HFFc6 (cell line): ENCODE measurements around the gene FDPS. TPM values are rescaled to one million over a fixed set of nuclear protein-coding genes. Genes with fewer than 3 reads are reported as not detected.

Source experiments
- DNase-seq: peaks from one replicate; pipeline ENCODE4 v3.0.0-alpha.2; 2018
- H3K27ac Mint-ChIP-seq: 2 replicates; pipeline ENCODE4 v1.8.0; 2020; ENCODE audit warnings: mild to moderate bottlenecking, mixed read lengths
- H3K27me3 Mint-ChIP-seq: 2 replicates; pipeline ENCODE4 v1.8.0; 2021; ENCODE audit warnings: mild to moderate bottlenecking, moderate library complexity, mixed read lengths; ENCODE audit not compliant: insufficient read depth
- H3K36me3 Mint-ChIP-seq: 2 replicates; pipeline ENCODE4 v1.8.0; 2021; ENCODE audit warnings: low read depth, mixed read lengths
- H3K4me1 Mint-ChIP-seq: 2 replicates; pipeline ENCODE4 v1.8.0; 2020; ENCODE audit warnings: low read depth, mixed read lengths
- H3K4me3 Mint-ChIP-seq: 2 replicates; pipeline ENCODE4 v1.8.0; 2020; ENCODE audit warnings: mild to moderate bottlenecking, moderate library complexity, mixed read lengths
- H3K9me3 Mint-ChIP-seq: 2 replicates; pipeline ENCODE4 v1.8.0; 2020; ENCODE audit warnings: mild to moderate bottlenecking, mixed read lengths
- total RNA-seq, 6 experiments: library from RNA; stranded (reverse); fragmentation: NEBNext Ultra II Directional; extraction: Animal tissue kit (Norgen Biotek cat#: 25700); gene quantifications; 2 replicates in 1 of 6; 3 replicates in 5 of 6; pipeline ENCODE4 v1.2.3, GENCODE V29; 2021
- TF ChIP-seq, protein P1 (sequence below): fragments of 200-600 bp; sonication (generic); IDR thresholded peaks from 2 replicates; pipeline ENCODE4 v1.5.0; 2021; ENCODE audit warnings: antibody characterized with exemption, mild to moderate bottlenecking

The FDPS gene
- total RNA-seq, 6 experiments from 2014 or later = 117 to 147 (median 127) TPM

DNA sequence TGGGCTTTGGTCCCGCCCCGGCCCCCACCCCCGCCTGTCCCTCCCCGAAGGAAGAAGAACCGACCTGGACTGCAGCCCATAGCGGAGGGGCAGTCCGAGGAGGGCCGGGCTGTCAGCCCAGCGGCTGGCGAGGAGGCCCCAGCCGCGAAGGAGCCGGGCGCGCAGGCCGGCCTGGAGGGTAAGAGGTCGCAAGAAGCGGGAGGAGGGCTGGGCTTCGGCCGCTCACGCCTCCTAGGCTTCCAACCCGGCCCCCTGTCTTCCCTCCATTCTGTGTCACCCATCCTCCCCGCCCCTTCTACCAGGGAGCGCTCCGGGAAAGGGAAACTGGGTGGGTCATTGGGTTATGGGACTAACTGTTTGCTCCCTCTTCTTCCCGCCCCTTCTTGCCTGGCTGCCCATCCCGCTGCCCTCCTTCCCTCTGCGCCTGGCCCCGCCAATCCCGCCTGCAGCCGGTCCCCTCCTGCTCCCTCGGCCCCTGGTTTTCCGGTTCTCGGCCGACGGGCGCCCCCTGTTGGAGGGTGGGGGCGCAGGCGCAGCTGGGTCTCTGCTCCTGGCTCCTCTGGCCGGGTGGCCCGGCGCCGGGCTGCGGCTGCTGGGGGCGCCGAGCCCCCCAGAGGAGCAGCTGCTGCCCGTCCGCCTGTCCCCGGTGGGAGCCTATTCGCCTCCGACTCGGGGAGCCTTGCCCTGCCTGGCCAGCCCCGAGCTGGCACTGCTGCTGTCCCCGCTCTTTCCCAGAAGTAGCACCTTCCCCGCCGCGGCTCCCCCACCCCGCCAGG, 14.5 kb downstream of the FDPS start:
- TF ChIP-seq, protein P1, sequence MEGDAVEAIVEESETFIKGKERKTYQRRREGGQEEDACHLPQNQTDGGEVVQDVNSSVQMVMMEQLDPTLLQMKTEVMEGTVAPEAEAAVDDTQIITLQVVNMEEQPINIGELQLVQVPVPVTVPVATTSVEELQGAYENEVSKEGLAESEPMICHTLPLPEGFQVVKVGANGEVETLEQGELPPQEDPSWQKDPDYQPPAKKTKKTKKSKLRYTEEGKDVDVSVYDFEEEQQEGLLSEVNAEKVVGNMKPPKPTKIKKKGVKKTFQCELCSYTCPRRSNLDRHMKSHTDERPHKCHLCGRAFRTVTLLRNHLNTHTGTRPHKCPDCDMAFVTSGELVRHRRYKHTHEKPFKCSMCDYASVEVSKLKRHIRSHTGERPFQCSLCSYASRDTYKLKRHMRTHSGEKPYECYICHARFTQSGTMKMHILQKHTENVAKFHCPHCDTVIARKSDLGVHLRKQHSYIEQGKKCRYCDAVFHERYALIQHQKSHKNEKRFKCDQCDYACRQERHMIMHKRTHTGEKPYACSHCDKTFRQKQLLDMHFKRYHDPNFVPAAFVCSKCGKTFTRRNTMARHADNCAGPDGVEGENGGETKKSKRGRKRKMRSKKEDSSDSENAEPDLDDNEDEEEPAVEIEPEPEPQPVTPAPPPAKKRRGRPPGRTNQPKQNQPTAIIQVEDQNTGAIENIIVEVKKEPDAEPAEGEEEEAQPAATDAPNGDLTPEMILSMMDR = peak; percentile 99
- Mint-ChIP-seq H3K9me3 (no peaks in the 10 kb centered on the region), H3K4me3 (peak overlapping the region; percentile 96), H3K27me3 (peaks cover 13% of the 10 kb centered on the region), H3K36me3 (peaks cover 5% of the 10 kb centered on the region; the same call in 1 of the 2 replicates), H3K27ac (peak overlapping the region; percentile 86), H3K4me1 (peaks cover 40% of the 10 kb centered on the region)
- peak; percentile 96 for DNase-seq

DNA sequence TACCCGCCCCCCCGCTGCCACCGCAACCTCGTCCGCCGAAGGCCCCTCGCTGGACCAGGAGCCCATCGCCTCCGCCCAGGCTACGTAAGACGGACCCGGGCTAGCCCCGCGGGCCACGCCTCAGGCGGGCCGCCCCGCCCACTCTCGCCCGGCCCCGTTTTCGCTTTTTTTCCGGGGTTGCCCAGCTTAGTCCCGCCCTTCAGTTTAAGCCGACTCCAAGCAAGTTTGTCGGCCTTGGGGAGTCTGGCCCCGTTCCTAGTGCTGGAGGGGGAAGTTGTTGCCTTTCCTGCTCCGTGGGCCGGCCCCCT, 15.0 kb downstream of the FDPS start:
- H3K9me3 Mint-ChIP-seq = no peaks in the 10 kb centered on the region
- peak; percentile 83 for DNase-seq
- H3K4me3 Mint-ChIP-seq = peak overlapping the region; percentile 96
- peak overlapping the region; percentile 80 for H3K27ac Mint-ChIP-seq
- H3K36me3 Mint-ChIP-seq = peaks cover 5% of the 10 kb centered on the region; the same call in 1 of the 2 replicates
- H3K4me1 Mint-ChIP-seq = peaks cover 40% of the 10 kb centered on the region
- H3K27me3 Mint-ChIP-seq = peaks cover 14% of the 10 kb centered on the region
- TF ChIP-seq, protein P1 = no peak

DNA sequence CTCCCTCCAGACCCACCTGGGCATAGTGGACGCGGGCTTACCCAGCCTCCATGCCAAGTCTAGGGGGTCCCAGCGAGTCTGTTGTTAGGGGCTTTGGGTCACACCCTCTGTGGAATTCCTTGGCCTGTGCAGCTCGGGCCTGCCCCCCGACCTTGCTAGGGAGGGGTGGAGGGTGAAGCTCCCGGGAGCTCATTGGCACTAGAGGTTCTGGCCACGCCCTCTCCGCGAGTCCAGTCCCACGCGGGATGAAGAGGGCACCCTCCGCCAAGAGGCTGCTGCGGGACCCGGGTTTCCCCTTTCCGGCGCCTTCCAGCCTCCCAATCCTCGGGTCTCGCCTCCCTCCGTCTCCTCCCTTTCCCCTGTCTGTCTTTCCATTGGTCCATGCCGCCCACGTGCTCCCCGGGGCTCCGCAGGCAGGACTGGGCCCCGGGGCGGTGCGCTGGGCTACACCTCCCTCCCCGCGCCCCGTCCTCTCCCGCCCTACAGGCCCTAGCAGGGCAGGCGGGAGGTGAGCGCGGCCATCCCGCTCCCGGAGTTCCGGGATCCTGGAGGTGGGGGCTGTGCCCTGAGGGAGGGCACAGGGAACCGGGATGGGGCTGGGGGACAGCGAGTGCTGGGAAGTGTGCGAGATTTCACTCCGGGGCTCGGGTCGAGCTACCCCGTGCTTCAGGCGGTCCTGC, 15.5 kb downstream of the FDPS start:
- peak overlapping the region; percentile 96 for H3K4me3 Mint-ChIP-seq
- H3K9me3 Mint-ChIP-seq = no peaks in the 10 kb centered on the region
- TF ChIP-seq, protein P1 = no peak
- H3K27ac Mint-ChIP-seq = peak overlapping the region; percentile 80
- H3K27me3 Mint-ChIP-seq = peaks cover 16% of the 10 kb centered on the region
- peaks cover 40% of the 10 kb centered on the region for H3K4me1 Mint-ChIP-seq
- peak; percentile 95 for DNase-seq
- peaks cover 5% of the 10 kb centered on the region; the same call in 1 of the 2 replicates for H3K36me3 Mint-ChIP-seq

DNA sequence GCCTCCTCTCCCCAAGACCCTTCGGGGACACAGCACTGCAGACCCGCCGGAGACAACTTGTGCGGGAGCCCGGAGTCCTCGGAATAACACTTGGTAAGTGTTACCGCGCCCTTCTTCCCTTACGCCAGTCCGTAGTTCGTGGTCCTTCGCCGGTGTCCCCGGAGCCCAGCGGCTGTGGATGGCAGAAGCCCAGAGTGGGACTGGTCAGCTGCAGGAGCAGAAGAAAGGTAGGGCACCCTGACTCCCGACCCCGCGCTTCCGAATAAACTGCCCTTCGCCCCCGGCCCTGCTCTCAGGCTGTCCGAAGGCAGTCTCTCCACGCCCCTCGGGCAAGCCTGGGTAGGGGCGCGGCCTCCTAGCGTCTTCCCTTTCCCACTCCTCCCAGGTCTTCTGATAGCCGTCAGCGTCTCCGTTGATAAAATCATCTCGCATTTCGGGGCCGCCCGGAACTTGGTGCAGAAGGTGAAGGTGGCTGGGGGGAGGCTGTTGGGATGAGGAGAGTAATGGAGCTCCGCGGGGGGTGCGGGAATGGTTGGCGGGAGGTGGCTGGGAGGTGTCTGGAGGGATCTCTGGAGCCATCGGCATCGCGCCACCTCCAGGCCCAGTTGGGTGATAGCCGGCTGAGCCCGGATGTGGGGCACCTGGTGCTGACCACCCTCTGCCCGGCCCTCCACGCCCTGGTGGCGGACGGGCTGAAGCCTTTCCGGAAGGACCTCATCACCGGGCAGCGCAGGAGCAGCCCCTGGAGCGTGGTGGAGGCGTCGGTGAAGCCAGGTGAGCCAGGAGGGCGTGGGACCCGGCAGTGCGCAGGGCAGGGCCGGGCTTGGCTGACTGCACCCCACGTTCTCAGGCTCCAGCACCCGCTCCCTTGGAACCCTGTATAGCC, 16.3 kb downstream of the FDPS start:
- TF ChIP-seq, protein P1 = peak; percentile 78
- peaks cover 38% of the 10 kb centered on the region for H3K4me1 Mint-ChIP-seq
- no peaks in the 10 kb centered on the region for H3K9me3 Mint-ChIP-seq
- H3K27ac Mint-ChIP-seq = peak overlapping the region; percentile 74
- H3K27me3 Mint-ChIP-seq = peaks cover 17% of the 10 kb centered on the region
- peak overlapping the region; percentile 96 for H3K4me3 Mint-ChIP-seq
- H3K36me3 Mint-ChIP-seq = peaks cover 5% of the 10 kb centered on the region; the same call in 1 of the 2 replicates
- peak; percentile 40 for DNase-seq

GRCh38 chr1:155325603-155325893, 16.9 kb downstream of the FDPS start:
- no peak for DNase-seq
- Mint-ChIP-seq H3K27me3 (peaks cover 17% of the 10 kb centered on the region), H3K9me3 (no peaks in the 10 kb centered on the region), H3K4me3 (peak overlapping the region; percentile 96), H3K27ac (peak overlapping the region; percentile 52), H3K36me3 (peaks cover 6% of the 10 kb centered on the region), H3K4me1 (peaks cover 32% of the 10 kb centered on the region)
- TF ChIP-seq, protein P1 = no peak
